ENCODE data around the gene POLR3A. TPM values are rescaled to one million over a fixed set of nuclear protein-coding genes. Genes with fewer than 3 reads are reported as not detected.

Gene POLR3A
- total RNA-seq, 1 donor from 2014 or later: 27.5 TPM

- peaks cover 12% of the 10 kb centered on the region for H3K4me1 Mint-ChIP-seq (ENCODE audit: low read depth)
Observed at GRCh38 chr10:77944519-77944918, 84.8 kb downstream of the POLR3A start.

GRCh38 chr10:77943121-77943901 lies 86.0 kb downstream of the POLR3A start:
- peak overlapping the region; percentile 1 for H3K27ac Mint-ChIP-seq
- no peak overlapping the region for H3K4me3 Mint-ChIP-seq (ENCODE audit: low read depth)

More at GRCh38 chr10:77944519-77944918, 84.8 kb downstream of the POLR3A start:
- TF ChIP-seq CTCF (IDR thresholded peaks at IDR 0.05; ENCODE audit: unreplicated experiment): no peak
- H3K36me3 Mint-ChIP-seq (ENCODE audit: insufficient read depth): no peaks in the 10 kb centered on the region
- no peak overlapping the region for H3K4me3 Mint-ChIP-seq (ENCODE audit: low read depth)
- DNase-seq (ENCODE audit: low spot score, unreplicated experiment): no peak
- no peak overlapping the region for H3K27ac Mint-ChIP-seq
- H3K9me3 Mint-ChIP-seq (ENCODE audit: low read depth): no peaks in the 10 kb centered on the region
- H3K27me3 Mint-ChIP-seq: no peaks in the 10 kb centered on the region

GRCh38 chr10:77941790-77942189 lies 87.5 kb downstream of the POLR3A start:
- no peak for TF ChIP-seq CTCF (IDR thresholded peaks at IDR 0.05; ENCODE audit: unreplicated experiment)
- Mint-ChIP-seq H3K36me3 (ENCODE audit: insufficient read depth) (no peaks in the 10 kb centered on the region), H3K27ac (no peak overlapping the region), H3K4me3 (ENCODE audit: low read depth) (no peak overlapping the region), H3K27me3 (no peaks in the 10 kb centered on the region), H3K9me3 (ENCODE audit: low read depth) (no peaks in the 10 kb centered on the region), H3K4me1 (ENCODE audit: low read depth) (peaks cover 8% of the 10 kb centered on the region)
- DNase-seq (ENCODE audit: low spot score, unreplicated experiment): no peak

More at GRCh38 chr10:77943121-77943901, 86.0 kb downstream of the POLR3A start:
- TF ChIP-seq CTCF (IDR thresholded peaks at IDR 0.05; ENCODE audit: unreplicated experiment): no peak
- DNase-seq (ENCODE audit: low spot score, unreplicated experiment): no peak
- no peaks in the 10 kb centered on the region for H3K9me3 Mint-ChIP-seq (ENCODE audit: low read depth)
- no peaks in the 10 kb centered on the region for H3K36me3 Mint-ChIP-seq (ENCODE audit: insufficient read depth)
- H3K4me1 Mint-ChIP-seq (ENCODE audit: low read depth): peaks cover 8% of the 10 kb centered on the region
- H3K27me3 Mint-ChIP-seq: no peaks in the 10 kb centered on the region

- no peaks in the 10 kb centered on the region for H3K36me3 Mint-ChIP-seq (ENCODE audit: insufficient read depth)
- no peaks in the 10 kb centered on the region for H3K27me3 Mint-ChIP-seq
- H3K4me3 Mint-ChIP-seq (ENCODE audit: low read depth): no peak overlapping the region
- DNase-seq (ENCODE audit: low spot score, unreplicated experiment): no peak
- TF ChIP-seq CTCF (IDR thresholded peaks at IDR 0.05; ENCODE audit: unreplicated experiment): no peak
- H3K4me1 Mint-ChIP-seq (ENCODE audit: low read depth): peaks cover 8% of the 10 kb centered on the region
- H3K27ac Mint-ChIP-seq: no peak overlapping the region
- H3K9me3 Mint-ChIP-seq (ENCODE audit: low read depth): no peaks in the 10 kb centered on the region
Observed at GRCh38 chr10:77940627-77941026, 88.7 kb downstream of the POLR3A start.

- no peaks in the 10 kb centered on the region for H3K27me3 Mint-ChIP-seq
- peaks cover 11% of the 10 kb centered on the region for H3K4me1 Mint-ChIP-seq (ENCODE audit: low read depth)
- no peak overlapping the region for H3K27ac Mint-ChIP-seq
- no peak overlapping the region for H3K4me3 Mint-ChIP-seq (ENCODE audit: low read depth)
- DNase-seq (ENCODE audit: low spot score, unreplicated experiment): no peak
- TF ChIP-seq CTCF (IDR thresholded peaks at IDR 0.05; ENCODE audit: unreplicated experiment): no peak
- no peaks in the 10 kb centered on the region for H3K36me3 Mint-ChIP-seq (ENCODE audit: insufficient read depth)
- H3K9me3 Mint-ChIP-seq (ENCODE audit: low read depth): no peaks in the 10 kb centered on the region
Observed at GRCh38 chr10:77940225-77940624, 89.1 kb downstream of the POLR3A start.

Data from progenitor cell of endocrine pancreas (in vitro differentiated cells).